Lower leg skin (tissue), 4 donors: ENCODE data around the gene NTSR1. TPM values are rescaled to one million over a fixed set of nuclear protein-coding genes. Genes with fewer than 3 reads are reported as not detected.

Experiments
- DNase-seq, 2 donors: peaks; one replicate each; pipeline ENCODE4 v3.0.0-alpha.2; 2019; ENCODE audit warnings: low spot score in 2 of 2
- H3K4me3 ChIP-seq: fragments of 200-600 bp; sonication (generic); 2 replicates; pipeline ENCODE4 v1.5.1; 2017; ENCODE audit warnings: mild to moderate bottlenecking, low read depth; ENCODE audit not compliant: poor library complexity, severe bottlenecking
- CTCF ChIP-seq, 3 donors: fragments of 450-650 bp; IDR thresholded peaks; one replicate each; pipeline ENCODE4 v1.5.1; 2016; ENCODE audit warnings: antibody characterized with exemption in 3 of 3, mild to moderate bottlenecking in 3 of 3, moderate library complexity in 2 of 3
- POLR2A ChIP-seq, 2 donors: fragments of 450-650 bp; IDR thresholded peaks; one replicate each; pipeline ENCODE4 v1.6.1; 2016 to 2017; ENCODE audit warnings: antibody characterized with exemption in 2 of 2, mild to moderate bottlenecking in 1 of 2, moderate library complexity in 1 of 2
- WGBS, 2 donors: methylation state at CpG; one replicate each; pipeline ENCODE4 v1.1.5; 2018; 5-methylcytosine and 5-hydroxymethylcytosine counted together
- intact Hi-C: fragments of 100-400 bp; cut with DNase I; formaldehyde crosslinking; loops from one replicate; pipeline ENCODE4 v1.15.0; 2023; ENCODE audit warnings: low total_unique reads
- total RNA-seq, 4 donors: library from RNA; depleted of rRNA; stranded (reverse); fragments of >200 nt; gene quantifications; one replicate each; pipeline ENCODE4 v1.1.0, GENCODE V29; 2016

The NTSR1 gene
- total RNA-seq, 4 donors from 2014 or later = 0.07 to 0.61 (median 0.13) TPM; not detected in 1

GRCh38 chr20:62753626-62754025 is 45.0 kb downstream of the NTSR1 start:
- no peak for DNase-seq
- intact Hi-C loops = no loop called here
- no peak overlapping the region for H3K4me3 ChIP-seq
- 83 to 87% methylated on average over 10 to 11 of the region's 11 CpGs for WGBS, 2 donors
- TF ChIP-seq POLR2A (IDR thresholded peaks at IDR 0.05) (no peak), CTCF (IDR thresholded peaks at IDR 0.05) (no peak)

GRCh38 chr20:62754122-62754990 is 45.7 kb downstream of the NTSR1 start:
- no peak for DNase-seq
- no peak for TF ChIP-seq CTCF (IDR thresholded peaks at IDR 0.05)
- no peak for TF ChIP-seq POLR2A (IDR thresholded peaks at IDR 0.05)
- intact Hi-C loops = no loop called here
- no peak overlapping the region for H3K4me3 ChIP-seq
- WGBS, 2 donors = 68 to 70% methylated on average over 26 to 30 of the region's 31 CpGs

GRCh38 chr20:62754991-62755356 is 46.3 kb downstream of the NTSR1 start:
- 50 to 67% methylated on average over 1 of the region's 1 CpG for WGBS, 2 donors
- TF ChIP-seq POLR2A (IDR thresholded peaks at IDR 0.05) (no peak), CTCF (IDR thresholded peaks at IDR 0.05) (no peak)
- no peak overlapping the region for H3K4me3 ChIP-seq
- DNase-seq = no peak
- intact Hi-C loops = no loop called here

- 23 to 24% methylated on average over 6 to 8 of the region's 10 CpGs for WGBS, 2 donors
- TF ChIP-seq CTCF (IDR thresholded peaks at IDR 0.05) = no peak
- TF ChIP-seq POLR2A (IDR thresholded peaks at IDR 0.05) = no peak
- H3K4me3 ChIP-seq = no peak overlapping the region
- intact Hi-C loops = no loop called here
- no peak for DNase-seq
Measured at GRCh38 chr20:62755817-62756724, 47.4 kb downstream of the NTSR1 start.

GRCh38 chr20:62758226-62758912 is 49.7 kb downstream of the NTSR1 start:
- no peak for DNase-seq
- intact Hi-C loops = no loop called here
- TF ChIP-seq POLR2A (IDR thresholded peaks at IDR 0.05) = no peak
- no peak overlapping the region for H3K4me3 ChIP-seq
- WGBS, 2 donors = 74 to 80% methylated on average over 16 of the region's 16 CpGs
